DND-41 (cell line): ENCODE measurements around the gene F11R.
A peak's percentile ranks its signal among the peaks of the same experiment; 100 is the strongest.

Experiments
- ATAC-seq: fragments of 200-7000 bp; cut with Tn5 transposase; 3 replicates; pipeline ENCODE4 v1.9.1; 2021; ENCODE audit warnings: low read depth; ENCODE audit not compliant: insufficient read depth
- DNase-seq: peaks from one replicate; pipeline ENCODE4 v3.0.0-alpha.2; 2020
- H2AFZ ChIP-seq: 2 replicates; pipeline ENCODE4 v1.6.0; 2012; ENCODE audit warnings: low read depth, low read length
- H3K27ac ChIP-seq: 2 replicates; pipeline ENCODE4 v1.5.1; 2012; ENCODE audit warnings: low read length, inconsistent platforms
- H3K27me3 ChIP-seq: fragments of 200-600 bp; sonication (generic); 2 replicates; pipeline ENCODE4 v1.6.0; 2012; ENCODE audit warnings: low read length, mild to moderate bottlenecking, inconsistent platforms; ENCODE audit not compliant: insufficient read depth, poor library complexity
- H3K36me3 ChIP-seq: 2 replicates; pipeline ENCODE4 v1.5.1; 2012; ENCODE audit warnings: low read length, inconsistent platforms; ENCODE audit not compliant: insufficient read depth
- H3K4me1 ChIP-seq: 2 replicates; pipeline ENCODE4 v1.5.1; 2012; ENCODE audit warnings: mild to moderate bottlenecking, low read length; ENCODE audit not compliant: insufficient read depth
- H3K4me2 ChIP-seq: 2 replicates; pipeline ENCODE4 v1.6.0; 2012; ENCODE audit warnings: mild to moderate bottlenecking, moderate library complexity, low read length, inconsistent platforms; ENCODE audit not compliant: insufficient read depth
- H3K4me3 ChIP-seq, 2 experiments: fragments of 200-600 bp in 1 of 2; shearing (Covaris generic) in 1 of 2; 2 replicates each; pipeline ENCODE4 v1.5.1; 2012 to 2016; ENCODE audit warnings: inconsistent platforms in 2 of 2, low read length in 2 of 2, mild to moderate bottlenecking in 2 of 2, low read depth in 1 of 2, moderate library complexity in 1 of 2
- H3K79me2 ChIP-seq: 2 replicates; pipeline ENCODE4 v1.6.0; 2012; ENCODE audit warnings: low read length, inconsistent platforms; ENCODE audit not compliant: insufficient read depth
- H3K9ac ChIP-seq: 2 replicates; pipeline ENCODE4 v1.6.0; 2012; ENCODE audit warnings: low read depth, mild to moderate bottlenecking, inconsistent platforms, low read length, moderate library complexity
- H3K9me3 ChIP-seq: 2 replicates; pipeline ENCODE4 v1.5.1; 2012; ENCODE audit warnings: low read length, moderate library complexity, mild to moderate bottlenecking, inconsistent platforms; ENCODE audit not compliant: insufficient read depth, severe bottlenecking
- H4K20me1 ChIP-seq: 2 replicates; pipeline ENCODE4 v1.6.0; 2012; ENCODE audit warnings: low read length; ENCODE audit not compliant: insufficient read depth
- CTCF ChIP-seq: IDR thresholded peaks from 2 replicates; pipeline ENCODE4 v1.5.1; 2012; ENCODE audit warnings: borderline replicate concordance, low read length, moderate library complexity, mild to moderate bottlenecking; ENCODE audit not compliant: poor library complexity, severe bottlenecking; ENCODE audit errors: extremely low read depth
- EZH2 ChIP-seq: IDR thresholded peaks from 3 replicates; pipeline ENCODE4 v1.6.1; 2012; ENCODE audit warnings: borderline replicate concordance, low read depth, mild to moderate bottlenecking, moderate library complexity, low read length, inconsistent platforms; ENCODE audit not compliant: severe bottlenecking

The F11R gene

GRCh38 chr1:160952129-160952510, 68.8 kb downstream of the F11R start:
- ATAC-seq (no peak), DNase-seq (no peak)
- Histone ChIP-seq H3K9me3 (no peaks in the 10 kb centered on the region), H2AFZ (no peak overlapping the region), H4K20me1 (no peaks in the 10 kb centered on the region), H3K36me3 (no peaks in the 10 kb centered on the region), H3K27ac (no peak overlapping the region), H3K4me2 (no peak overlapping the region), H3K4me3 (no peak overlapping the region), H3K27me3 (no peaks in the 10 kb centered on the region), H3K79me2 (no peaks in the 10 kb centered on the region), H3K4me1 (no peaks in the 10 kb centered on the region), H3K9ac (no peak overlapping the region)
- TF ChIP-seq EZH2 (no peak), CTCF (no peak)

GRCh38 chr1:160951443-160952128, 69.4 kb downstream of the F11R start:
- DNase-seq (peak; percentile 83), ATAC-seq (peak; percentile 94)
- H3K79me2 ChIP-seq: no peaks in the 10 kb centered on the region
- H3K36me3 ChIP-seq: no peaks in the 10 kb centered on the region
- H3K27me3 ChIP-seq: no peaks in the 10 kb centered on the region
- no peak overlapping the region for H3K4me3 ChIP-seq
- no peak overlapping the region for H3K9ac ChIP-seq
- H3K27ac ChIP-seq: no peak overlapping the region
- H4K20me1 ChIP-seq: no peaks in the 10 kb centered on the region
- H2AFZ ChIP-seq: no peak overlapping the region
- no peak overlapping the region for H3K4me2 ChIP-seq
- TF ChIP-seq EZH2: no peak
- TF ChIP-seq CTCF: peak; percentile 94
- H3K4me1 ChIP-seq: no peaks in the 10 kb centered on the region
- no peaks in the 10 kb centered on the region for H3K9me3 ChIP-seq

GRCh38 chr1:160950657-160951056, 70.3 kb downstream of the F11R start:
- no peaks in the 10 kb centered on the region for H3K36me3 ChIP-seq
- H3K79me2 ChIP-seq: no peaks in the 10 kb centered on the region
- no peaks in the 10 kb centered on the region for H3K9me3 ChIP-seq
- no peaks in the 10 kb centered on the region for H3K4me1 ChIP-seq
- no peaks in the 10 kb centered on the region for H4K20me1 ChIP-seq
- ATAC-seq (no peak), DNase-seq (no peak)
- H3K4me3 ChIP-seq: no peak overlapping the region
- H3K27me3 ChIP-seq: no peaks in the 10 kb centered on the region
- H2AFZ ChIP-seq: no peak overlapping the region
- H3K27ac ChIP-seq: no peak overlapping the region
- H3K9ac ChIP-seq: no peak overlapping the region
- no peak overlapping the region for H3K4me2 ChIP-seq
- TF ChIP-seq EZH2 (no peak), CTCF (no peak)
